PC-9 (cell line): Measurements from ENCODE around the gene TIAM2. TPM values are rescaled to one million over a fixed set of nuclear protein-coding genes. Genes with fewer than 3 reads are reported as not detected.

Experiments used
- BruUV-seq: library from RNA; stranded (reverse); fragments of 400-500 nt; replicated peaks from 2 replicates; lab custom pipeline; 2021; lab: Mats Ljungman, UMichigan
- CTCF ChIA-PET: fragments of 300-600 bp; sonication (Branson Sonifier 250); formaldehyde crosslinking; loops from one replicate; lab custom pipeline; 2022; ENCODE audit warnings: antibody characterized with exemption; lab: Charles Lee
- POLR2A ChIA-PET: fragments of 300-600 bp; sonication (Branson Sonifier 250); formaldehyde crosslinking; loops from one replicate; lab custom pipeline; 2022; ENCODE audit warnings: antibody characterized with exemption; ENCODE audit not compliant: unreplicated experiment; lab: Charles Lee
- DNase-seq, 2 experiments: peaks; one replicate each; pipeline versions ENCODE4 v3.0.0 to v3.0.0-alpha.2; 2015 to 2022; ENCODE audit warnings: mixed read lengths in 1 of 2
- H2AFZ ChIP-seq: fragments of 200-600 bp; sonication (generic); 2 replicates; pipeline ENCODE4 v1.8.1; 2017; ENCODE audit warnings: antibody characterized with exemption
- H3F3A ChIP-seq: fragments of 200-600 bp; sonication (generic); 2 replicates; pipeline ENCODE4 v1.8.1; 2017; ENCODE audit warnings: antibody characterized with exemption, mild to moderate bottlenecking, low read depth; ENCODE audit not compliant: insufficient read depth
- H3K27ac ChIP-seq: fragments of 200-600 bp; sonication (generic); 2 replicates; pipeline ENCODE4 v1.6.1; 2016; ENCODE audit warnings: mixed run types
- H3K27me3 ChIP-seq: fragments of 200-600 bp; sonication (generic); 2 replicates; pipeline ENCODE4 v1.6.1; 2016; ENCODE audit warnings: low read depth, mixed run types; ENCODE audit not compliant: insufficient read depth
- H3K36me3 ChIP-seq: fragments of 200-600 bp; sonication (generic); 2 replicates; pipeline ENCODE4 v1.6.1; 2016; ENCODE audit warnings: low read depth, mixed run types
- H3K4me1 ChIP-seq: fragments of 200-600 bp; sonication (generic); replicated peaks from 2 replicates; pipeline ENCODE4 v1.6.1; 2016; ENCODE audit warnings: mixed run types; ENCODE audit not compliant: insufficient read depth
- H3K4me2 ChIP-seq: fragments of 200-600 bp; sonication (generic); 2 replicates; pipeline ENCODE4 v1.6.1; 2017; ENCODE audit warnings: mixed run types
- H3K4me3 ChIP-seq: fragments of 200-600 bp; sonication (generic); 2 replicates; pipeline ENCODE4 v1.6.1; 2016; ENCODE audit warnings: mixed run types
- H3K79me2 ChIP-seq: fragments of 200-600 bp; sonication (generic); 2 replicates; pipeline ENCODE4 v1.6.1; 2017; ENCODE audit warnings: low read depth, mixed run types
- H3K9me2 ChIP-seq: fragments of 200-600 bp; sonication (generic); 2 replicates; pipeline ENCODE4 v1.8.1; 2017; ENCODE audit warnings: mild to moderate bottlenecking; ENCODE audit not compliant: insufficient read depth
- H3K9me3 ChIP-seq: fragments of 200-600 bp; sonication (generic); 2 replicates; pipeline ENCODE4 v1.8.1; 2016; ENCODE audit warnings: low read depth; ENCODE audit not compliant: insufficient read depth
- H4K20me1 ChIP-seq: fragments of 200-600 bp; sonication (generic); 2 replicates; pipeline ENCODE4 v1.8.1; 2017; ENCODE audit not compliant: insufficient read depth
- EZH2 ChIP-seq: fragments of 200-600 bp; sonication (generic); IDR thresholded peaks from 2 replicates; pipeline ENCODE4 v1.8.0; 2017; ENCODE audit warnings: antibody characterized with exemption, low read depth
- intact Hi-C: fragments of 100-400 bp; cut with micrococcal nuclease; formaldehyde crosslinking; loops from one replicate; pipeline ENCODE4 v1.10.0; 2022; ENCODE audit not compliant: unreplicated experiment
- total RNA-seq: library from RNA; stranded (reverse); gene quantifications from 2 replicates; pipeline ENCODE4 v1.2.3, GENCODE V29; 2021
- TF ChIP-seq, protein P1 (sequence below): fragments of 200-600 bp; sonication (generic); conservative IDR thresholded peaks from 2 replicates; pipeline ENCODE4 v1.6.1; 2017; ENCODE audit warnings: mixed run types, antibody characterized with exemption, mild to moderate bottlenecking, moderate library complexity

The TIAM2 gene
- total RNA-seq, 1 experiment from 2014 or later: 11.4 TPM

DNA sequence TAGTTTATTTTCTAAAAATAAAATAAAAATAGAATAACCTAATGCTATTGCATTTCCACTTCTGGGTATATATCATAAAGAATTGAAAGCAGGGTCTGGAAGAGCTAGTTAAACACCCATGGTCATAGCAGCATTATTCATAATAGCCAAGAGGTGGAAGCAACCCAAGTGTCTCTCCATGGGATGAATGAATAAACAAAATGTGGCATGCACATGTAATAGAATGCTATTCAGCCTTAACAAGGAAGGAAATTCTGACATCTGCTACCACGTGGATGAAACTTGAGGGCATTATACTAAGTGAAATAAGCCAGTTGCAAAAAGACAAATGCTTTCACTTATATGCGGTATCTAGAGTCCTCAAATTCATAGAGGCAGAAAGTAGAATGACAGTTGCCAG is 130.8 kb downstream of the TIAM2 start:
- Histone ChIP-seq H4K20me1 (no peaks in the 10 kb centered on the region), H3F3A (peaks cover 16% of the 10 kb centered on the region), H3K27me3 (no peaks in the 10 kb centered on the region), H3K27ac (peak overlapping the region; percentile 87), H3K4me3 (no peak overlapping the region), H3K36me3 (no peaks in the 10 kb centered on the region), H3K9me3 (no peaks in the 10 kb centered on the region), H2AFZ (no peak overlapping the region), H3K4me2 (no peak overlapping the region), H3K9me2 (no peaks in the 10 kb centered on the region), H3K4me1 (peaks cover 28% of the 10 kb centered on the region), H3K79me2 (no peaks in the 10 kb centered on the region)
- ChIA-PET CTCF (no interaction called here), POLR2A (no interaction called here)
- intact Hi-C loops: loop anchor here (2.0 kb wide), 2 partner anchors 17 to 31 kb away; no protein-coding TSS in a partner anchor
- TF ChIP-seq, protein P1, sequence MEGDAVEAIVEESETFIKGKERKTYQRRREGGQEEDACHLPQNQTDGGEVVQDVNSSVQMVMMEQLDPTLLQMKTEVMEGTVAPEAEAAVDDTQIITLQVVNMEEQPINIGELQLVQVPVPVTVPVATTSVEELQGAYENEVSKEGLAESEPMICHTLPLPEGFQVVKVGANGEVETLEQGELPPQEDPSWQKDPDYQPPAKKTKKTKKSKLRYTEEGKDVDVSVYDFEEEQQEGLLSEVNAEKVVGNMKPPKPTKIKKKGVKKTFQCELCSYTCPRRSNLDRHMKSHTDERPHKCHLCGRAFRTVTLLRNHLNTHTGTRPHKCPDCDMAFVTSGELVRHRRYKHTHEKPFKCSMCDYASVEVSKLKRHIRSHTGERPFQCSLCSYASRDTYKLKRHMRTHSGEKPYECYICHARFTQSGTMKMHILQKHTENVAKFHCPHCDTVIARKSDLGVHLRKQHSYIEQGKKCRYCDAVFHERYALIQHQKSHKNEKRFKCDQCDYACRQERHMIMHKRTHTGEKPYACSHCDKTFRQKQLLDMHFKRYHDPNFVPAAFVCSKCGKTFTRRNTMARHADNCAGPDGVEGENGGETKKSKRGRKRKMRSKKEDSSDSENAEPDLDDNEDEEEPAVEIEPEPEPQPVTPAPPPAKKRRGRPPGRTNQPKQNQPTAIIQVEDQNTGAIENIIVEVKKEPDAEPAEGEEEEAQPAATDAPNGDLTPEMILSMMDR: no peak
- no peak for TF ChIP-seq EZH2
- no TSS peak for BruUV-seq
- no peak for DNase-seq

DNA sequence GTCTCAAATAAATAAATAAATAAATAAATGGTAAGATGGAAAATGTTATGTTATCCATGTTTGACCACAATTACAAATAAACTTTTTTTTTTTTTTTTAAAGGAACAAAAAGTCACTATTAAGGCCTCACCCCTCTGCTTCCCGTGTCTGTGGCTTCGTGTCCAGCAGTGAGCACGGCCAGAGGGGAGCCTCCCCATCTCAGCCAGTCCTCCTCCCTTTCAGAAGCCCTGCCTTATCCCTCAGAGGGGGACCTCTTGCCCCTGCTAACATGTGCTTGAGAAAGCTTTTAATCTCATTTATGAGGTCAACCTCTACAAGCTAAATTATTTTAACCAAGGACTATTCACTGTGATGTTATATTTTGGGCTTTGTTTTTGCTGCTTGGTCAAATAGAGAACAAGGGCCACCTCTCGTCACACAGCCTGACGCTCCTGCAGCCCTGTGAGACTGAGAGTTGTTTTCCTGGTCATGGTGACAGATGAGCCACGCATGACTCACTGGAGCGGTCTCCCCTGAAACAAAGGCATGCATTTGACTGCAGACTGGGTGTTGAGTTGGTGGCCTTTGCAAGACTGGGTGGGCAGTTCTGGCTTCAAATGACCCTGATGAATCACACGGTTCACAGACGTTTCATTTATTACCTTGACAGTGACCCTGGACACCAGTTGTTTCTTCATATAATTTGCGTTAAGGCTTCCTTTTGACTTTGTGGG is 131.8 kb downstream of the TIAM2 start:
- ChIA-PET CTCF (no interaction called here), POLR2A (interaction anchor here (0.6 kb wide), 1 partner anchor 30 kb away, joined by 3 read pairs; no protein-coding TSS in a partner anchor)
- TF ChIP-seq, protein P1: no peak
- no peak for TF ChIP-seq EZH2
- BruUV-seq: TSS peak; percentile 76
- no peaks in the 10 kb centered on the region for H3K9me3 ChIP-seq
- no peaks in the 10 kb centered on the region for H3K36me3 ChIP-seq
- no peaks in the 10 kb centered on the region for H3K27me3 ChIP-seq
- H3K27ac ChIP-seq: peak overlapping the region; percentile 87
- intact Hi-C loops: loop anchor here (1.0 to 2.0 kb wide), 4 partner anchors 16 to 199 kb away; no protein-coding TSS in a partner anchor
- peak; percentile 78 to 91 for DNase-seq
- H4K20me1 ChIP-seq: no peaks in the 10 kb centered on the region
- peak overlapping the region; percentile 70 for H3K4me2 ChIP-seq
- H3K4me3 ChIP-seq: peak overlapping the region; percentile 6; the same call in 1 of the 2 replicates
- H2AFZ ChIP-seq: peak overlapping the region; percentile 48; the same call in 1 of the 2 replicates
- peaks cover 16% of the 10 kb centered on the region for H3F3A ChIP-seq
- no peaks in the 10 kb centered on the region for H3K9me2 ChIP-seq
- no peaks in the 10 kb centered on the region for H3K79me2 ChIP-seq
- H3K4me1 ChIP-seq: peaks cover 28% of the 10 kb centered on the region

DNA sequence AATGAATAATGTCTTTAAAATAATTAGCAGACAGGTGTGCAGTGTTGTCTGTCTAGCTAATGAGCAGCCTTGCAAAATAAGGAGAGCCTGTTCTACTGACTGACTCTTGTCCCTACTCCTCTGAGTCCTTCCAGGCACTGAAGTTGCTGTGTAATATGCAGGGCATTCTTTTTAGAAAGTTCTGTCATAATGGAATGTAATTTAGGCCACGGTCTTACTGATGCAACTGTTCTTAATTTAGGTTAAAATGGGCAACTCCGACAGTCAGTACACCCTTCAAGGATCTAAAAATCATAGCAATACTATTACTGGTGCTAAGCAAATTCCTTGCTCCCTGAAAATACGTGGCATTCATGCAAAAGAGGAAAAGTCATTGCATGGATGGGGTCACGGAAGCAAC is 133.9 kb downstream of the TIAM2 start:
- no peak for DNase-seq
- Histone ChIP-seq H3K9me2 (no peaks in the 10 kb centered on the region), H3K79me2 (no peaks in the 10 kb centered on the region), H3K27me3 (no peaks in the 10 kb centered on the region), H3K27ac (no peak overlapping the region), H2AFZ (no peak overlapping the region), H3K4me1 (peaks cover 28% of the 10 kb centered on the region), H3K9me3 (no peaks in the 10 kb centered on the region), H3F3A (peaks cover 16% of the 10 kb centered on the region), H3K36me3 (no peaks in the 10 kb centered on the region), H4K20me1 (no peaks in the 10 kb centered on the region), H3K4me3 (no peak overlapping the region), H3K4me2 (no peak overlapping the region)
- intact Hi-C loops: no loop called here
- TF ChIP-seq, protein P1: no peak
- TF ChIP-seq EZH2: no peak
- BruUV-seq: no TSS peak
- ChIA-PET CTCF (no interaction called here), POLR2A (no interaction called here)
